H1 (cell line): Measurements from ENCODE around the gene BMP4. TPM values are rescaled to one million over a fixed set of nuclear protein-coding genes. Genes with fewer than 3 reads are reported as not detected.

Experiments used
- CTCF ChIA-PET: fragments of 300-600 bp; sonication (Branson Sonifier 250); formaldehyde crosslinking; loops from one replicate; lab custom pipeline; 2021; ENCODE audit not compliant: partially characterized antibody; lab: Charles Lee
- POLR2A ChIA-PET: fragments of 300-600 bp; sonication (Branson Sonifier 250); formaldehyde crosslinking; loops from one replicate; lab custom pipeline; 2021; ENCODE audit warnings: inconsistent platforms; ENCODE audit not compliant: partially characterized antibody; lab: Charles Lee
- DNase-seq, 2 experiments: peaks; one replicate each; pipeline versions ENCODE4 v3.0.0 to v3.0.0-alpha.2; 2010 to 2022; ENCODE audit warnings: low spot score in 2 of 2, low read depth in 1 of 2, mixed read lengths in 1 of 2
- FAIRE-seq: peaks from 2 replicates; lab custom pipeline; 2011; peaks lifted over from hg19 to GRCh38; lab: Jason Lieb, UNC
- H2AFZ ChIP-seq: 2 replicates; pipeline ENCODE4 v1.8.1; 2012; ENCODE audit warnings: low read length, inconsistent platforms
- H2AK5ac ChIP-seq: 2 replicates; pipeline ENCODE4 v1.6.1; 2013; ENCODE audit warnings: low read depth, low read length
- H2BK120ac ChIP-seq: replicated peaks from 2 replicates; pipeline ENCODE3; 2013; ENCODE audit warnings: low read depth, low read length, inconsistent platforms
- H2BK12ac ChIP-seq: 2 replicates; pipeline ENCODE4 v1.6.1; 2013; ENCODE audit warnings: low read depth, low read length
- H2BK15ac ChIP-seq: 2 replicates; pipeline ENCODE4 v1.6.1; 2013; ENCODE audit warnings: low read length
- H2BK20ac ChIP-seq: 2 replicates; pipeline ENCODE4 v1.6.1; 2013; ENCODE audit warnings: low read length
- H2BK5ac ChIP-seq: 2 replicates; pipeline ENCODE4 v1.6.1; 2013; ENCODE audit warnings: low read depth, low read length
- H3K14ac ChIP-seq: 2 replicates; pipeline ENCODE4 v1.6.1; 2013; ENCODE audit warnings: inconsistent platforms; ENCODE audit not compliant: insufficient read length
- H3K18ac ChIP-seq: 2 replicates; pipeline ENCODE4 v1.6.1; 2013; ENCODE audit warnings: low read length; ENCODE audit errors: extremely low read depth
- H3K23ac ChIP-seq: 2 replicates; pipeline ENCODE4 v1.6.1; 2013; ENCODE audit warnings: inconsistent platforms; ENCODE audit not compliant: insufficient read length
- H3K23me2 ChIP-seq: 2 replicates; pipeline ENCODE4 v1.6.1; 2013; ENCODE audit warnings: low read depth, low read length
- H3K27ac ChIP-seq: 2 replicates; pipeline ENCODE4 v1.6.1; 2011; ENCODE audit warnings: low read depth, low read length, inconsistent platforms
- H3K27me3 ChIP-seq, 4 experiments: replicated peaks in 1 of 4; 1 replicate in 1 of 4; 2 replicates in 3 of 4; pipeline versions ENCODE4 v1.6.1 to v1.8.1; 2011 to 2013; ENCODE audit warnings: low read length in 3 of 4, mild to moderate bottlenecking in 3 of 4, inconsistent platforms in 2 of 4, mixed read lengths in 2 of 4, moderate library complexity in 1 of 4; ENCODE audit not compliant: control insufficient read depth in 3 of 4, insufficient read depth in 3 of 4; ENCODE audit errors: extremely low read depth in 1 of 4
- H3K36me3 ChIP-seq, 4 experiments: 2 replicates each; pipeline versions ENCODE4 v1.6.1 to v1.8.1; 2011 to 2013; ENCODE audit warnings: mild to moderate bottlenecking in 4 of 4, low read length in 3 of 4, moderate library complexity in 2 of 4, control low read depth in 1 of 4, inconsistent platforms in 1 of 4; ENCODE audit not compliant: insufficient read depth in 4 of 4, control insufficient read depth in 2 of 4
- H3K4ac ChIP-seq: replicated peaks from 2 replicates; pipeline ENCODE3; 2013; ENCODE audit warnings: low read length, low read depth, mixed read lengths, inconsistent platforms; ENCODE audit not compliant: insufficient read length
- H3K4me1 ChIP-seq, 4 experiments: replicated peaks in 1 of 4; 1 replicate in 1 of 4; 2 replicates in 3 of 4; pipeline versions ENCODE4 v1.6.1 to v1.8.1; 2011 to 2013; ENCODE audit warnings: low read length in 3 of 4, inconsistent platforms in 2 of 4, mixed read lengths in 1 of 4; ENCODE audit not compliant: insufficient read depth in 4 of 4, control insufficient read depth in 3 of 4
- H3K4me2 ChIP-seq, 2 experiments: 2 replicates each; pipeline versions ENCODE4 v1.6.1 to v1.8.1; 2011 to 2013; ENCODE audit warnings: low read depth in 2 of 2, low read length in 2 of 2, control low read depth in 1 of 2, inconsistent platforms in 1 of 2, mild to moderate bottlenecking in 1 of 2; ENCODE audit not compliant: insufficient read depth in 1 of 2
- H3K4me3 ChIP-seq, 4 experiments: fragments of 200-600, 300-600 bp in 1 of 4; sonication (generic), shearing (Covaris generic), sonication (Bioruptor Twin) in 1 of 4; 2 replicates each; pipeline versions ENCODE4 v1.5.1 to v1.8.1; 2011 to 2016; ENCODE audit warnings: low read length in 4 of 4, low read depth in 3 of 4, control low read depth in 2 of 4, inconsistent platforms in 2 of 4, mild to moderate bottlenecking in 2 of 4, mixed read lengths in 1 of 4, moderate library complexity in 1 of 4; ENCODE audit not compliant: insufficient read depth in 2 of 4; ENCODE audit errors: extremely low read depth in 1 of 4
- H3K56ac ChIP-seq: replicated peaks from 2 replicates; pipeline ENCODE3; 2013; ENCODE audit warnings: low read depth, mild to moderate bottlenecking, mixed read lengths, low read length, inconsistent platforms; ENCODE audit not compliant: insufficient read length
- H3K79me1 ChIP-seq: 2 replicates; pipeline ENCODE4 v1.6.1; 2013; ENCODE audit warnings: low read depth, low read length, control low read depth
- H3K79me2 ChIP-seq, 2 experiments: 2 replicates each; pipeline versions ENCODE4 v1.6.1 to v1.8.1; 2012 to 2013; ENCODE audit warnings: low read length in 2 of 2, mild to moderate bottlenecking in 2 of 2, inconsistent platforms in 1 of 2; ENCODE audit not compliant: insufficient read depth in 2 of 2, control insufficient read depth in 1 of 2
- H3K9ac ChIP-seq, 4 experiments: replicated peaks in 1 of 4; 1 replicate in 1 of 4; 2 replicates in 3 of 4; pipeline versions ENCODE4 v1.6.1 to v1.8.1; 2011 to 2013; ENCODE audit warnings: low read depth in 3 of 4, low read length in 3 of 4, control low read depth in 2 of 4, mild to moderate bottlenecking in 2 of 4, moderate library complexity in 2 of 4, inconsistent platforms in 1 of 4; ENCODE audit errors: extremely low read depth in 1 of 4
- H3K9me3 ChIP-seq, 2 experiments: 2 replicates each; pipeline versions ENCODE4 v1.6.1 to v1.8.1; 2012 to 2013; ENCODE audit warnings: mild to moderate bottlenecking in 2 of 2, moderate library complexity in 2 of 2, control low read depth in 1 of 2, inconsistent platforms in 1 of 2, low read depth in 1 of 2, low read length in 1 of 2, mixed read lengths in 1 of 2; ENCODE audit not compliant: insufficient read depth in 2 of 2
- H4K20me1 ChIP-seq, 2 experiments: replicated peaks in 1 of 2; 2 replicates each; pipeline versions ENCODE3 to v1.8.1; 2011 to 2013; ENCODE audit warnings: inconsistent platforms in 2 of 2, low read length in 2 of 2, mild to moderate bottlenecking in 1 of 2; ENCODE audit not compliant: insufficient read depth in 2 of 2, control insufficient read depth in 1 of 2
- H4K5ac ChIP-seq: 2 replicates; pipeline ENCODE4 v1.6.1; 2013; ENCODE audit warnings: low read length, low read depth, mixed read lengths, inconsistent platforms; ENCODE audit not compliant: insufficient read length
- H4K8ac ChIP-seq: 2 replicates; pipeline ENCODE4 v1.8.0; 2013; ENCODE audit warnings: mild to moderate bottlenecking, moderate library complexity, low read length, inconsistent platforms; ENCODE audit not compliant: insufficient read depth; ENCODE audit errors: extremely low read depth
- H4K91ac ChIP-seq: replicated peaks from 2 replicates; pipeline ENCODE3; 2013; ENCODE audit warnings: low read length, mixed read lengths, inconsistent platforms; ENCODE audit not compliant: insufficient read length
- ASH2L ChIP-seq: fragments of 200-600, 300-600 bp; sonication (generic); IDR thresholded peaks from one replicate; pipeline ENCODE4 v1.7.1; 2017; ENCODE audit warnings: low read length
- E2F6 ChIP-seq: IDR thresholded peaks from 2 replicates; pipeline ENCODE4 v1.6.1; 2012; ENCODE audit warnings: inconsistent platforms
- TAF7 ChIP-seq: optimal IDR thresholded peaks from 2 replicates; pipeline ENCODE3; 2011; ENCODE audit warnings: low read depth, mild to moderate bottlenecking, inconsistent platforms, low read length, moderate library complexity, borderline replicate concordance
- WGBS, 2 experiments: shearing (Covaris generic) in 1 of 2; methylation state at CpG; one replicate each; pipeline versions ENCODE4 v1.1.6 to v1.1.7; 2013 to 2015; ENCODE audit warnings: low lambda C conversion rate in 2 of 2, mixed read lengths in 2 of 2, inconsistent platforms in 1 of 2, low coverage in 1 of 2, missing lambda C conversion rate in 1 of 2; ENCODE audit not compliant: insufficient replicate concordance in 2 of 2, insufficient coverage in 1 of 2, insufficient read length in 1 of 2; ENCODE audit errors: extremely low coverage in 1 of 2, missing lambda C conversion rate in 1 of 2; 5-methylcytosine and 5-hydroxymethylcytosine counted together
- polyA plus RNA-seq, 7 experiments: library from polyadenylated mRNA; depleted of rRNA in 3 of 7; stranded (reverse) in 5 of 7; unstranded in 2 of 7; fragments of >200 nt in 5 of 7; fragments of 200-250 nt in 2 of 7; gene quantifications; 1 replicate in 5 of 7; 2 replicates in 1 of 7; 4 replicates in 1 of 7; pipeline versions ENCODE4 v1.2.1 to v1.2.3, GENCODE V29; 2011 to 2013; ENCODE audit warnings: missing spikeins in 2 of 7, mixed read lengths in 2 of 7
- total RNA-seq: library from RNA; stranded (reverse); fragmentation: NEBNext Ultra II Directional; extraction: Animal tissue kit (Norgen Biotek cat#: 25700); gene quantifications from 2 replicates; pipeline ENCODE4 v1.2.1, GENCODE V29; 2021

Gene BMP4
- total and polyA plus RNA-seq, 2 of the 8 experiments (the other 6 are each of a cell fraction or from before 2014, with no cell fraction given) = 2.3 to 5.4 TPM

GRCh38 chr14:53924753-53925152 lies 31.9 kb downstream of the BMP4 start:
- H4K5ac ChIP-seq = no peak overlapping the region
- H2BK15ac ChIP-seq = no peak overlapping the region
- FAIRE-seq = no peak
- H3K79me1 ChIP-seq = no peaks in the 10 kb centered on the region
- no peak overlapping the region for H3K23ac ChIP-seq
- H3K4me3 ChIP-seq = no peak overlapping the region
- H3K56ac ChIP-seq = no peak overlapping the region
- H4K8ac ChIP-seq = no peak overlapping the region
- no peak overlapping the region for H2BK12ac ChIP-seq
- H2BK120ac ChIP-seq = no peak overlapping the region
- CTCF ChIA-PET = interaction anchor here (1.1 to 1.8 kb wide), 4 partner anchors 11 to 413 kb away, joined by 3 to 4 read pairs (median 4); no protein-coding TSS in a partner anchor
- no peak overlapping the region for H3K27ac ChIP-seq
- TF ChIP-seq TAF7 (no peak), E2F6 (no peak), ASH2L (no peak)
- H2BK5ac ChIP-seq = no peak overlapping the region
- no peak overlapping the region for H4K91ac ChIP-seq
- H3K4me1 ChIP-seq = peaks cover 0 to 9% (median 2%) of the 10 kb centered on the region in 4 experiments; a peak in 3 of 7 replicates
- H3K4me2 ChIP-seq = no peak overlapping the region
- H3K18ac ChIP-seq = no peak overlapping the region
- H3K9ac ChIP-seq = no peak overlapping the region
- H2AK5ac ChIP-seq = no peak overlapping the region
- H2AFZ ChIP-seq = no peak overlapping the region
- POLR2A ChIA-PET = no interaction called here
- H3K4ac ChIP-seq = no peak overlapping the region
- no peak overlapping the region for H2BK20ac ChIP-seq
- no peaks in the 10 kb centered on the region for H3K36me3 ChIP-seq
- no peaks in the 10 kb centered on the region for H3K23me2 ChIP-seq
- no peak for DNase-seq
- no peaks in the 10 kb centered on the region for H3K9me3 ChIP-seq
- H3K14ac ChIP-seq = no peak overlapping the region
- H4K20me1 ChIP-seq = no peaks in the 10 kb centered on the region
- H3K27me3 ChIP-seq = no peaks in the 10 kb centered on the region
- H3K79me2 ChIP-seq = no peaks in the 10 kb centered on the region
- whole genome bisulfite sequencing, 2 experiments = 67% methylated on average over 4 of the region's 4 CpGs; no CpG with 5 or more reads in 1 of the 2 experiments
